ENCODE measurements around the gene ZNF559.
A peak's percentile ranks its signal among the peaks of the same experiment; 100 is the strongest.
"Not testable (repeated sequence)": the region's sequence is repeated elsewhere in the genome, so short reads cannot be mapped to it uniquely, and the experiment has no call there.

The ZNF559 gene

GRCh38 chr19:9323919-9324583 lies at the start of gene ZNF559:
TSS of gene ZNF559 (plus strand) at chr19:9324179. CDS start at chr19:9338550, 14,371 bp downstream.
- H3K4me3 ChIP-seq (ENCODE audit: low read depth, low read length): peak within 1 kb of the TSS; percentile 70
- DNase-seq (ENCODE audit: low read depth, low spot score): peak; percentile 97
- in situ Hi-C loops (cut with HindIII; ENCODE audit: low sequenced_read_pairs): no loop called here
- TF ChIP-seq, protein P1, sequence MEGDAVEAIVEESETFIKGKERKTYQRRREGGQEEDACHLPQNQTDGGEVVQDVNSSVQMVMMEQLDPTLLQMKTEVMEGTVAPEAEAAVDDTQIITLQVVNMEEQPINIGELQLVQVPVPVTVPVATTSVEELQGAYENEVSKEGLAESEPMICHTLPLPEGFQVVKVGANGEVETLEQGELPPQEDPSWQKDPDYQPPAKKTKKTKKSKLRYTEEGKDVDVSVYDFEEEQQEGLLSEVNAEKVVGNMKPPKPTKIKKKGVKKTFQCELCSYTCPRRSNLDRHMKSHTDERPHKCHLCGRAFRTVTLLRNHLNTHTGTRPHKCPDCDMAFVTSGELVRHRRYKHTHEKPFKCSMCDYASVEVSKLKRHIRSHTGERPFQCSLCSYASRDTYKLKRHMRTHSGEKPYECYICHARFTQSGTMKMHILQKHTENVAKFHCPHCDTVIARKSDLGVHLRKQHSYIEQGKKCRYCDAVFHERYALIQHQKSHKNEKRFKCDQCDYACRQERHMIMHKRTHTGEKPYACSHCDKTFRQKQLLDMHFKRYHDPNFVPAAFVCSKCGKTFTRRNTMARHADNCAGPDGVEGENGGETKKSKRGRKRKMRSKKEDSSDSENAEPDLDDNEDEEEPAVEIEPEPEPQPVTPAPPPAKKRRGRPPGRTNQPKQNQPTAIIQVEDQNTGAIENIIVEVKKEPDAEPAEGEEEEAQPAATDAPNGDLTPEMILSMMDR (IDR thresholded peaks at IDR 0.05; ENCODE audit: low read depth, low read length): peak; percentile 27

DNA sequence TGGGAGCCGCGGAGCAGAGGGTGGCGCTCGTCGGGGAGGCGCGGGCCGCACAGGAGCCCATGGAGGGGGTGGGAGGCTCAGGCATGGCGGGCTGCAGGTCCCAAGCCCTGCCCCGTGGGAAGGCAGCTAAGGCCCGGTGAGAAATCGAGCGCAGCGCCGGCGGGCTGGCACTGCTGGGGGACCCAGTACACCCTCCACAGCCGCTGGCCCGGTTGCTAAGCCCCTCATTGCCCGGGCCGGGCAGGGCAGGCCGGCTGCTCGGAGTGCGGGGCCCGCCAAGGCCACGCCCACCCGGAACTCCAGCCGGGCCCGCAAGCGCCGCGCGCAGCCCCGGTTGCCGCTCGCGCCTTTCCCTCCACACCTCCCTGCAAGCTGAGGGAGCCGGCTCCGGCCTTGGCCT lies 40.5 kb upstream of the ZNF559 start:
- H3K4me3 ChIP-seq (ENCODE audit: low read depth, low read length); DNase-seq (ENCODE audit: low read depth, low spot score); in situ Hi-C loops (cut with HindIII; ENCODE audit: low sequenced_read_pairs): not testable (repeated sequence)

DNA sequence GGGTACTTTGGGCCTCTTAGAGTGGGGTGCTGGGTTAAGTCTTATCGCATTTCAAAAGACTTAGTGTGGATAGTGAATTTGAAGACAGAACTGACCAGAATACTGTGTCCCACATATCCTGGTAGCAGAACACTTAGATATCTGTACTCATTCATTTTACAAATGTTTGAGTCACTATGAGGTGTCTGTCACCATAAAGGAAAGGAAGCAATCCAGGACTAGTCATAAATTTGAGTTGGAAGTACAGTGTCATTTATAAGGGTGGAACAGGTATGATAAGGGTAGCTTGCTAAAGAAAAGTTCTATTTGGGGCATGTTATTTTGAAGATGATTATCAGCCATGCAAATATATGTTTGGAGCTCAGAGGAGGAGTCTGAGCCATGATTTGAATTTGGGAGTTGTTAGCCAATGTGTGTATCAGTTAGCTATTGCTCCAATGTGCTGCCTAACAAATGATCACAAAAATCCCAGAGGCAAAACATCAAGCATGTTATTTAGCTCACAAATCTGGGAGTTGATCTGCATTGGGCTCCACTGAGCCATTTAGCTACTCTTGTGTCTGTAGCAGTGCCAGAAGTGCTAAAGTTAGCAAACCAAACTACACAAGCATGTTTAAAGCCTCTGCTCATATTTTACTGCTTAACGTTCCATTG lies 34.6 kb upstream of the ZNF559 start:
- H3K4me3 ChIP-seq (ENCODE audit: low read depth, low read length): no peak overlapping the region
- no peak for DNase-seq (ENCODE audit: low read depth, low spot score)
- TF ChIP-seq, protein P1 (IDR thresholded peaks at IDR 0.05; ENCODE audit: low read depth, low read length): no peak
- in situ Hi-C loops (cut with HindIII; ENCODE audit: low sequenced_read_pairs): no loop called here

DNA sequence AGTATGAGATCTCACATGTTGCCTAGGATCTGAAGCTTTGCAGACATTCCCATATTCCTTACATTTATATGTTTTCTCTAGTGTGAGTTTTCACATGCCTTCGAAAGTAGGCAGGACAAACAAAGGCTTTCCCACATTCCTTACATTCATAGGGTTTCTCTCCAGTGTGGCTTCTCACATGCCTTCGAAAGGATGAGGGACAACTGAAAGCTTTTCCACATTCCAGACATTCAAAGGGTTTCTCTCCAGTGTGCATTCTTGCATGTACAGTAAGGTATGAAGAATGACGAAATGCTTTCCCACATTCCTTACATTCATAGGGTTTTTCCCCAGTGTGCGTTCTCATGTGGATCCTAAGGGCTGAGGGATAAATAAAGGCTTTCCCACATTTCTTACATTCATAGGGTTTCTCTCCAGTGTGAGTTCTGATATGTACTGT lies 28.5 kb upstream of the ZNF559 start:
- TF ChIP-seq, protein P1 (IDR thresholded peaks at IDR 0.05; ENCODE audit: low read depth, low read length): no peak
- in situ Hi-C loops (cut with HindIII; ENCODE audit: low sequenced_read_pairs): no loop called here
- no peak for DNase-seq (ENCODE audit: low read depth, low spot score)
- H3K4me3 ChIP-seq (ENCODE audit: low read depth, low read length): no peak overlapping the region

- in situ Hi-C loops (cut with HindIII; ENCODE audit: low sequenced_read_pairs): no loop called here
- no peak overlapping the region for H3K4me3 ChIP-seq (ENCODE audit: low read depth, low read length)
- no peak for DNase-seq (ENCODE audit: low read depth, low spot score)
- TF ChIP-seq, protein P1 (IDR thresholded peaks at IDR 0.05; ENCODE audit: low read depth, low read length): no peak
Measured at GRCh38 chr19:9296336-9296735, 27.6 kb upstream of the ZNF559 start.

GRCh38 chr19:9306443-9306842 lies 17.5 kb upstream of the ZNF559 start:
- DNase-seq (ENCODE audit: low read depth, low spot score): peak; percentile 85
- TF ChIP-seq, protein P1 (IDR thresholded peaks at IDR 0.05; ENCODE audit: low read depth, low read length): no peak
- no peak overlapping the region for H3K4me3 ChIP-seq (ENCODE audit: low read depth, low read length)
- in situ Hi-C loops (cut with HindIII; ENCODE audit: low sequenced_read_pairs): no loop called here

- peak overlapping the region; percentile 69 for H3K4me3 ChIP-seq (ENCODE audit: low read depth, low read length)
- in situ Hi-C loops (cut with HindIII; ENCODE audit: low sequenced_read_pairs): no loop called here
- TF ChIP-seq, protein P1 (IDR thresholded peaks at IDR 0.05; ENCODE audit: low read depth, low read length): no peak
- DNase-seq (ENCODE audit: low read depth, low spot score): no peak
Measured at GRCh38 chr19:9308091-9308770, 15.7 kb upstream of the ZNF559 start.

Measured in astrocyte of the spinal cord (primary cell).